Testis (tissue), 5 donors: Measurements from ENCODE around the gene EIF3F. TPM values are rescaled to one million over a fixed set of nuclear protein-coding genes. Genes with fewer than 3 reads are reported as not detected.

ENCODE experiments used
- DNase-seq: peaks from one replicate; pipeline ENCODE4 v3.0.0-alpha.2; 2019
- H3K27ac ChIP-seq, 2 donors: fragments of 200-600 bp; sonication (generic); one replicate each; pipeline ENCODE4 v1.5.1; 2019
- H3K27me3 ChIP-seq: fragments of 200-600 bp; sonication (generic); one replicate; pipeline ENCODE4 v1.5.1; 2019
- H3K36me3 ChIP-seq: fragments of 200-600 bp; sonication (generic); one replicate; pipeline ENCODE4 v1.5.1; 2017; ENCODE audit warnings: low read depth; ENCODE audit errors: missing control alignments
- H3K4me1 ChIP-seq: fragments of 200-600 bp; sonication (generic); one replicate; pipeline ENCODE4 v1.5.1; 2019
- H3K4me3 ChIP-seq, 2 donors: fragments of 200-600 bp; sonication (generic); one replicate each; pipeline ENCODE4 v1.5.1; 2017 to 2019
- H3K9me3 ChIP-seq: fragments of 200-600 bp; sonication (generic); one replicate; pipeline ENCODE4 v1.5.1; 2017
- CTCF ChIP-seq, 3 experiments: fragments of 450-650 bp in 2 of 3; fragments of 200-600 bp in 1 of 3; sonication (generic) in 1 of 3; IDR thresholded peaks; one replicate each; pipeline ENCODE4 v1.5.1; 2016 to 2019; ENCODE audit warnings: antibody characterized with exemption in 3 of 3, mild to moderate bottlenecking in 2 of 3, moderate library complexity in 1 of 3
- POLR2A ChIP-seq: fragments of 450-650 bp; IDR thresholded peaks from one replicate; pipeline ENCODE4 v1.6.1; 2017; ENCODE audit warnings: antibody characterized with exemption, mild to moderate bottlenecking, moderate library complexity
- WGBS, 2 donors: methylation state at CpG; one replicate each; pipeline ENCODE4 v1.1.5; 2018; 5-methylcytosine and 5-hydroxymethylcytosine counted together
- intact Hi-C: fragments of 100-400 bp; cut with DNase I; formaldehyde crosslinking; loops from one replicate; pipeline ENCODE4 v1.15.1; 2023; ENCODE audit warnings: low total_unique reads
- long read RNA-seq, 2 donors: transcript quantifications; one replicate each; lab custom pipeline, GENCODE V29; 2026
- polyA plus RNA-seq: library from polyadenylated mRNA; stranded (reverse); fragments of 350-450 nt; fragmentation: Illumina TruSeq; extraction: RNeasy Lipid Tissue Mini Kit (QIAGEN cat#74804); gene quantifications from one replicate; pipeline ENCODE4 v1.2.3, GENCODE V29; 2014; ENCODE audit warnings: low read depth, low replicate concordance; ENCODE audit not compliant: insufficient read depth
- total RNA-seq, 2 donors: library from RNA; depleted of rRNA; stranded (reverse); fragments of >200 nt; gene quantifications; one replicate each; pipeline ENCODE4 v1.2.3, GENCODE V29; 2016

The EIF3F gene
- total RNA-seq (100 to 1,000 TPM; 287 to 387 TPM), polyA plus RNA-seq (268 TPM)
- long read RNA-seq, donor 1, transcript EIF3F-201 (8 exons, 1,254 nt), result major isoform, 170 of 195 reads
- long read RNA-seq, donor 1, transcript EIF3F-203 (3 exons, 609 nt), result minor isoform, 6 of 195 reads
- long read RNA-seq, donor 1, partial matches to known transcripts, result 19 of 195 reads
- long read RNA-seq, donor 1, other reads (novel, unspliced or antisense), result 0 of 195 reads
- long read RNA-seq, donor 2, transcript EIF3F-201 (8 exons, 1,254 nt), result major isoform, 100 of 129 reads
- long read RNA-seq, donor 2, partial matches to known transcripts, result 24 of 129 reads
- long read RNA-seq, donor 2, other reads (novel, unspliced or antisense), result 0 of 129 reads

- 1% methylated on average over 36 to 47 of the region's 47 CpGs for WGBS, 2 donors
- no peak for TF ChIP-seq POLR2A
- peak; percentile 88 to 97 (median 91) for TF ChIP-seq CTCF (IDR thresholded peaks at IDR 0.05)
- intact Hi-C loops, result loop anchor here (5.0 kb wide), 1 partner anchor 90 kb away; no protein-coding TSS in a partner anchor
- Histone ChIP-seq H3K27me3 (no peaks in the 10 kb centered on the region), H3K27ac (peak within 1 kb of the TSS; percentile 75 to 79), H3K36me3 (no peaks in the 10 kb centered on the region), H3K9me3 (no peaks in the 10 kb centered on the region), H3K4me3 (peak within 1 kb of the TSS; percentile 80 to 89), H3K4me1 (peaks cover 20% of the 10 kb centered on the region)
- peak; percentile 99 for DNase-seq
These were observed at the start of gene EIF3F for GRCh38 chr11:7986768-7987559. EIF3F (plus strand) TSS chr11:7987337; CDS start chr11:7987353, 16 bp downstream.

- intact Hi-C loops, result no loop called here
- WGBS, 2 donors, result 55 to 67% methylated on average over 5 of the region's 5 CpGs
- no peak for DNase-seq
- Histone ChIP-seq H3K4me3 (no peak overlapping the region), H3K9me3 (no peaks in the 10 kb centered on the region), H3K4me1 (no peaks in the 10 kb centered on the region), H3K27me3 (no peaks in the 10 kb centered on the region), H3K36me3 (no peaks in the 10 kb centered on the region), H3K27ac (no peak overlapping the region)
- TF ChIP-seq CTCF (IDR thresholded peaks at IDR 0.05) (no peak), POLR2A (no peak)
These were observed 46.0 kb upstream of the EIF3F start for GRCh38 chr11:7941146-7941545.

- Histone ChIP-seq H3K27me3 (no peaks in the 10 kb centered on the region), H3K9me3 (no peaks in the 10 kb centered on the region), H3K4me3 (no peak within 1 kb of the TSS), H3K36me3 (no peaks in the 10 kb centered on the region), H3K27ac (no peak within 1 kb of the TSS), H3K4me1 (no peaks in the 10 kb centered on the region)
- no peak for DNase-seq
- intact Hi-C loops, result no loop called here
- WGBS, 2 donors, result 92% methylated on average over 2 of the region's 2 CpGs
- no peak for TF ChIP-seq CTCF (IDR thresholded peaks at IDR 0.05)
- TF ChIP-seq POLR2A, result no peak
These were observed 45.5 kb upstream of the EIF3F start, which contains the start of gene OR10A3 for GRCh38 chr11:7941608-7942007. OR10A3 (minus strand) TSS chr11:7941708; CDS start chr11:7939520, 2,188 bp downstream.

- H3K9me3 ChIP-seq, result no peaks in the 10 kb centered on the region
- WGBS, 2 donors, result 91 to 95% methylated on average over 2 of the region's 2 CpGs
- intact Hi-C loops, result no loop called here
- H3K36me3 ChIP-seq, result no peaks in the 10 kb centered on the region
- no peak for TF ChIP-seq CTCF (IDR thresholded peaks at IDR 0.05)
- TF ChIP-seq POLR2A, result no peak
- no peak overlapping the region for H3K4me3 ChIP-seq
- H3K27ac ChIP-seq, result no peak overlapping the region
- no peak for DNase-seq
- H3K27me3 ChIP-seq, result no peaks in the 10 kb centered on the region
- no peaks in the 10 kb centered on the region for H3K4me1 ChIP-seq
These were observed 43.0 kb upstream of the EIF3F start for GRCh38 chr11:7944123-7944522.
